Astrocyte of the cerebellum (primary cell): ENCODE data around the gene ARHGAP10.

ENCODE experiments used
- DNase-seq: peaks from one replicate; pipeline ENCODE4 v3.0.0-alpha.2; 2011; ENCODE audit warnings: low read depth
- H3K4me3 ChIP-seq: 2 replicates; pipeline ENCODE4 v1.5.1; 2011; ENCODE audit warnings: mild to moderate bottlenecking, low read depth, low read length, moderate library complexity
- CTCF ChIP-seq: IDR thresholded peaks from 2 replicates; pipeline ENCODE4 v1.5.1; 2012; ENCODE audit warnings: low read length, low read depth, moderate library complexity, mild to moderate bottlenecking; ENCODE audit errors: missing control alignments
- in situ Hi-C: cut with HindIII; loops from 2 replicates; pipeline ENCODE4 v1.10.0; 2017; ENCODE audit warnings: low sequenced_read_pairs

ARHGAP10 gene

GRCh38 chr4:148064451-148064850 is 332.6 kb downstream of the ARHGAP10 start:
- no peak overlapping the region for H3K4me3 ChIP-seq
- in situ Hi-C loops: no loop called here
- TF ChIP-seq CTCF: no peak
- DNase-seq: no peak

- TF ChIP-seq CTCF: no peak
- H3K4me3 ChIP-seq: no peak overlapping the region
- DNase-seq: no peak
- in situ Hi-C loops: no loop called here
These were observed 333.2 kb downstream of the ARHGAP10 start for GRCh38 chr4:148065075-148065474.

- in situ Hi-C loops: no loop called here
- DNase-seq: no peak
- no peak for TF ChIP-seq CTCF
- H3K4me3 ChIP-seq: no peak overlapping the region
These were observed 335.5 kb downstream of the ARHGAP10 start for GRCh38 chr4:148067301-148067916.

GRCh38 chr4:148068065-148068911 is 336.4 kb downstream of the ARHGAP10 start:
- DNase-seq: no peak
- H3K4me3 ChIP-seq: no peak overlapping the region

GRCh38 chr4:148069086-148069894 is 337.4 kb downstream of the ARHGAP10 start:
- in situ Hi-C loops: no loop called here
- no peak for DNase-seq
- TF ChIP-seq CTCF: no peak
- H3K4me3 ChIP-seq: no peak overlapping the region

More at GRCh38 chr4:148068065-148068911, 336.4 kb downstream of the ARHGAP10 start:
- TF ChIP-seq CTCF: no peak
- in situ Hi-C loops: no loop called here

- no peak for DNase-seq
- H3K4me3 ChIP-seq: no peak overlapping the region
- in situ Hi-C loops: no loop called here
- TF ChIP-seq CTCF: no peak
These were observed 337.9 kb downstream of the ARHGAP10 start for GRCh38 chr4:148069895-148070178.
